Stomach (tissue), 9 donors: Measurements from ENCODE around the gene PTPRT. TPM values are rescaled to one million over a fixed set of nuclear protein-coding genes. Genes with fewer than 3 reads are reported as not detected.

Experiments used
- DNase-seq, 2 donors: peaks; one replicate each; pipeline versions ENCODE4 v3.0.0 to v3.0.0-alpha.2; 2013 to 2019
- H3K27ac ChIP-seq, 5 donors: fragments of 200-600 bp in 4 of 5; sonication (generic) in 4 of 5; one replicate each; pipeline ENCODE4 v1.5.1; 2013 to 2019; ENCODE audit warnings: mild to moderate bottlenecking in 1 of 5, moderate library complexity in 1 of 5
- H3K27me3 ChIP-seq, 3 donors: fragments of 200-600 bp; sonication (generic); one replicate each; pipeline ENCODE4 v1.5.1; 2017 to 2019; ENCODE audit warnings: mixed run types in 1 of 3
- H3K36me3 ChIP-seq, 4 donors: fragments of 200-600 bp; sonication (generic); 1 replicate in 3 of 4; 2 replicates in 1 of 4; pipeline ENCODE4 v1.5.1; 2016 to 2019
- H3K4me1 ChIP-seq, 4 donors: fragments of 200-600 bp; sonication (generic); one replicate each; pipeline ENCODE4 v1.5.1; 2016 to 2019
- H3K4me3 ChIP-seq, 4 donors: fragments of 200-600 bp; sonication (generic) in 3 of 4; one replicate each; pipeline ENCODE4 v1.5.1; 2016 to 2019; ENCODE audit warnings: mild to moderate bottlenecking in 1 of 4
- H3K9me3 ChIP-seq, 4 donors: fragments of 200-600 bp; sonication (generic); one replicate each; pipeline ENCODE4 v1.5.1; 2016 to 2019
- CTCF ChIP-seq, 7 experiments: fragments of 450-650 bp in 4 of 7; fragments of 200-600 bp in 3 of 7; sonication (generic) in 3 of 7; IDR thresholded peaks; one replicate each; pipeline ENCODE4 v1.5.1; 2016 to 2019; ENCODE audit warnings: antibody characterized with exemption in 7 of 7, control low read depth in 2 of 7, mild to moderate bottlenecking in 1 of 7
- EP300 ChIP-seq: sonication (generic); formaldehyde crosslinking; IDR thresholded peaks from one replicate; pipeline ENCODE4 v1.6.1; 2017; ENCODE audit warnings: antibody characterized with exemption
- POLR2A ChIP-seq, 4 donors: fragments of 450-650 bp; IDR thresholded peaks; one replicate each; pipeline ENCODE4 v1.6.1; 2016; ENCODE audit warnings: antibody characterized with exemption in 4 of 4, control low read depth in 2 of 4, mild to moderate bottlenecking in 1 of 4, moderate library complexity in 1 of 4
- POLR2AphosphoS5 ChIP-seq, 3 donors: sonication (generic); formaldehyde crosslinking; IDR thresholded peaks; one replicate each; pipeline ENCODE4 v1.6.1; 2016; ENCODE audit warnings: antibody characterized with exemption in 3 of 3
- WGBS, 5 donors: extraction: QIAGEN DNeasy Blood & Tissue Kit in 3 of 5; methylation state at CpG; one replicate each; pipeline versions ENCODE4 v1.1.5 to v1.1.7; 2013 to 2018; 5-methylcytosine and 5-hydroxymethylcytosine counted together
- intact Hi-C: fragments of 100-400 bp; cut with DNase I; formaldehyde crosslinking; loops from one replicate; pipeline ENCODE4 v1.15.1; 2023; ENCODE audit warnings: low total_unique reads
- polyA plus RNA-seq, 3 donors: library from polyadenylated mRNA; stranded (reverse); fragments of 200-250 nt; gene quantifications; one replicate each; pipeline ENCODE4 v1.2.3, GENCODE V29; 2013
- total RNA-seq, 5 donors: library from RNA; depleted of rRNA; stranded (reverse); fragments of >200 nt; gene quantifications; one replicate each; pipeline versions ENCODE4 v1.1.0 to v1.2.3, GENCODE V29; 2014 to 2016
- donor health status: healthy with polysubstance abuse.
- donor health status: Bipolar disorder and iron deficiency.
- donor health status: healthy.

The PTPRT gene
- total and polyA plus RNA-seq, 8 donors = 0.05 to 11.6 (median 1.7) TPM; not detected in 2

- WGBS, 5 donors = 79 to 97% (median 82%) methylated on average over 2 of the region's 2 CpGs
- Histone ChIP-seq H3K36me3 (no peaks in the 10 kb centered on the region), H3K4me1 (no peaks in the 10 kb centered on the region), H3K4me3 (no peak overlapping the region), H3K9me3 (no peaks in the 10 kb centered on the region), H3K27ac (no peak overlapping the region), H3K27me3 (no peaks in the 10 kb centered on the region)
- intact Hi-C loops = no loop called here
- TF ChIP-seq EP300 = no peak
- no peak for TF ChIP-seq CTCF (IDR thresholded peaks at IDR 0.05)
- no peak for TF ChIP-seq POLR2AphosphoS5 (IDR thresholded peaks at IDR 0.05)
- no peak for TF ChIP-seq POLR2A (IDR thresholded peaks at IDR 0.05)
- no peak for DNase-seq
Observed at GRCh38 chr20:43151256-43151655, 38.5 kb downstream of the PTPRT start.

- Histone ChIP-seq H3K27me3 (no peaks in the 10 kb centered on the region), H3K36me3 (no peaks in the 10 kb centered on the region), H3K9me3 (no peaks in the 10 kb centered on the region), H3K4me1 (no peaks in the 10 kb centered on the region), H3K4me3 (no peak overlapping the region), H3K27ac (no peak overlapping the region)
- 52 to 72% (median 60%) methylated on average over 2 of the region's 2 CpGs for WGBS, 5 donors
- intact Hi-C loops = no loop called here
- DNase-seq = peak in 1 of 2 donors; percentile 11
- TF ChIP-seq POLR2A (IDR thresholded peaks at IDR 0.05) = no peak
- no peak for TF ChIP-seq POLR2AphosphoS5 (IDR thresholded peaks at IDR 0.05)
- TF ChIP-seq EP300 = no peak
- TF ChIP-seq CTCF (IDR thresholded peaks at IDR 0.05) = no peak
Observed at GRCh38 chr20:43140726-43141125, 49.0 kb downstream of the PTPRT start.

GRCh38 chr20:43138061-43138770 lies 51.5 kb downstream of the PTPRT start:
- no peak overlapping the region for H3K27ac ChIP-seq
- H3K4me3 ChIP-seq = no peak overlapping the region
- WGBS, 5 donors = 70 to 78% (median 75%) methylated on average over 14 to 17 of the region's 17 CpGs
- DNase-seq = peak in 1 of 2 donors; percentile 12
- no peaks in the 10 kb centered on the region for H3K36me3 ChIP-seq
- no peaks in the 10 kb centered on the region for H3K9me3 ChIP-seq
- H3K4me1 ChIP-seq = no peaks in the 10 kb centered on the region
- intact Hi-C loops = no loop called here
- H3K27me3 ChIP-seq = no peaks in the 10 kb centered on the region
- TF ChIP-seq POLR2AphosphoS5 (IDR thresholded peaks at IDR 0.05) (no peak), EP300 (no peak), CTCF (IDR thresholded peaks at IDR 0.05) (no peak), POLR2A (IDR thresholded peaks at IDR 0.05) (no peak)

- H3K9me3 ChIP-seq = no peaks in the 10 kb centered on the region
- TF ChIP-seq POLR2A (IDR thresholded peaks at IDR 0.05) (no peak), POLR2AphosphoS5 (IDR thresholded peaks at IDR 0.05) (no peak), CTCF (IDR thresholded peaks at IDR 0.05) (no peak)
- no peak for DNase-seq
- H3K4me1 ChIP-seq = no peaks in the 10 kb centered on the region
- H3K27ac ChIP-seq = no peak overlapping the region
- H3K4me3 ChIP-seq = no peak overlapping the region
- H3K27me3 ChIP-seq = no peaks in the 10 kb centered on the region
- intact Hi-C loops = no loop called here
- no peaks in the 10 kb centered on the region for H3K36me3 ChIP-seq
- 71 to 88% (median 81%) methylated on average over 1 of the region's 1 CpG for WGBS, 5 donors
Observed at GRCh38 chr20:43137160-43137559, 52.5 kb downstream of the PTPRT start.
